RKO (cell line): ENCODE measurements around the gene EML3.
"Not testable (repeated sequence)": the region's sequence is repeated elsewhere in the genome, so short reads cannot be mapped to it uniquely, and the experiment has no call there.

ENCODE experiments used
- DNase-seq: peaks from one replicate; pipeline ENCODE4 v3.0.0-alpha.2; 2016; ENCODE audit warnings: low spot score

EML3 gene

GRCh38 chr11:62612366-62613290 lies at the start of gene EML3, which contains the start of gene ROM1:
Gene EML3 (minus strand): TSS chr11:62612775. CDS start chr11:62612457, 318 bp downstream.
Gene ROM1 (plus strand): TSS chr11:62613257. CDS start chr11:62613282, 25 bp downstream.
- peak; percentile 81 for DNase-seq

- no peak for DNase-seq
Measured at GRCh38 chr11:62656796-62657429, 44.3 kb upstream of the EML3 start.

- DNase-seq: no peak
Measured at GRCh38 chr11:62654297-62654696, 41.7 kb upstream of the EML3 start.

GRCh38 chr11:62652161-62653006 lies 39.8 kb upstream of the EML3 start:
- no peak for DNase-seq

- DNase-seq: not testable (repeated sequence)
Measured at GRCh38 chr11:62650283-62650682, 37.7 kb upstream of the EML3 start.

GRCh38 chr11:62649486-62649885 lies 36.9 kb upstream of the EML3 start:
- no peak for DNase-seq

- no peak for DNase-seq
Measured at GRCh38 chr11:62648967-62649364, 36.4 kb upstream of the EML3 start.

GRCh38 chr11:62648185-62648966 lies 35.8 kb upstream of the EML3 start:
- DNase-seq: no peak

GRCh38 chr11:62647609-62648005 lies 35.0 kb upstream of the EML3 start:
- DNase-seq: no peak

- DNase-seq: no peak
Measured at GRCh38 chr11:62646825-62647608, 34.4 kb upstream of the EML3 start.

GRCh38 chr11:62645946-62646824 lies 33.6 kb upstream of the EML3 start, which contains the start of gene GANAB:
Gene GANAB (minus strand): TSS chr11:62646613. CDS start chr11:62646599, 14 bp downstream.
- DNase-seq: peak; percentile 98

GRCh38 chr11:62645671-62645945 lies 33.0 kb upstream of the EML3 start:
- DNase-seq: no peak

- no peak for DNase-seq
Measured at GRCh38 chr11:62644220-62644619, 31.6 kb upstream of the EML3 start.

GRCh38 chr11:62632492-62632891 lies 19.9 kb upstream of the EML3 start:
- DNase-seq: no peak

- no peak for DNase-seq
Measured at GRCh38 chr11:62627713-62628112, 15.1 kb upstream of the EML3 start.

- DNase-seq: no peak
Measured at GRCh38 chr11:62622476-62623089, 10.0 kb upstream of the EML3 start.

- peak; percentile 97 for DNase-seq
Measured at GRCh38 chr11:62621567-62622470, 9.2 kb upstream of the EML3 start, which contains the start of gene B3GAT3. Gene B3GAT3 (minus strand): TSS chr11:62621986. CDS start chr11:62621947, 39 bp downstream.

- DNase-seq: no peak
Measured at GRCh38 chr11:62621027-62621566, 8.5 kb upstream of the EML3 start.
